MG63 (cell line): Measurements from ENCODE around the gene PUM1. TPM values are rescaled to one million over a fixed set of nuclear protein-coding genes. Genes with fewer than 3 reads are reported as not detected.
"Not testable (repeated sequence)": the region's sequence is repeated elsewhere in the genome, so short reads cannot be mapped to it uniquely, and the experiment has no call there.

Experiments used
- DNase-seq: peaks from one replicate; pipeline ENCODE4 v3.0.0-alpha.2; 2020
- H3K27me3 ChIP-seq: fragments of 250-450 bp; sonication (Bioruptor Pico); 2 replicates; pipeline ENCODE4 v1.5.1; 2020; ENCODE audit warnings: mild to moderate bottlenecking, moderate library complexity
- H3K36me3 ChIP-seq: fragments of 250-450 bp; sonication (Bioruptor Pico); 2 replicates; pipeline ENCODE4 v1.5.1; 2020; ENCODE audit warnings: mild to moderate bottlenecking, moderate library complexity
- H3K4me3 ChIP-seq: fragments of 250-450 bp; sonication (Bioruptor Pico); 2 replicates; pipeline ENCODE4 v1.5.1; 2020; ENCODE audit warnings: mild to moderate bottlenecking, moderate library complexity
- H3K9me3 ChIP-seq: fragments of 250-450 bp; sonication (Bioruptor Pico); 2 replicates; pipeline ENCODE4 v1.5.1; 2020; ENCODE audit warnings: mild to moderate bottlenecking, moderate library complexity
- total RNA-seq: library from RNA; depleted of rRNA; stranded (reverse); fragments of >200 nt; shearing (Covaris generic); gene quantifications from 2 replicates; pipeline ENCODE4 v1.2.3, GENCODE V29; 2014; ENCODE audit warnings: low replicate concordance; rRNA removed

Gene PUM1, protein sequence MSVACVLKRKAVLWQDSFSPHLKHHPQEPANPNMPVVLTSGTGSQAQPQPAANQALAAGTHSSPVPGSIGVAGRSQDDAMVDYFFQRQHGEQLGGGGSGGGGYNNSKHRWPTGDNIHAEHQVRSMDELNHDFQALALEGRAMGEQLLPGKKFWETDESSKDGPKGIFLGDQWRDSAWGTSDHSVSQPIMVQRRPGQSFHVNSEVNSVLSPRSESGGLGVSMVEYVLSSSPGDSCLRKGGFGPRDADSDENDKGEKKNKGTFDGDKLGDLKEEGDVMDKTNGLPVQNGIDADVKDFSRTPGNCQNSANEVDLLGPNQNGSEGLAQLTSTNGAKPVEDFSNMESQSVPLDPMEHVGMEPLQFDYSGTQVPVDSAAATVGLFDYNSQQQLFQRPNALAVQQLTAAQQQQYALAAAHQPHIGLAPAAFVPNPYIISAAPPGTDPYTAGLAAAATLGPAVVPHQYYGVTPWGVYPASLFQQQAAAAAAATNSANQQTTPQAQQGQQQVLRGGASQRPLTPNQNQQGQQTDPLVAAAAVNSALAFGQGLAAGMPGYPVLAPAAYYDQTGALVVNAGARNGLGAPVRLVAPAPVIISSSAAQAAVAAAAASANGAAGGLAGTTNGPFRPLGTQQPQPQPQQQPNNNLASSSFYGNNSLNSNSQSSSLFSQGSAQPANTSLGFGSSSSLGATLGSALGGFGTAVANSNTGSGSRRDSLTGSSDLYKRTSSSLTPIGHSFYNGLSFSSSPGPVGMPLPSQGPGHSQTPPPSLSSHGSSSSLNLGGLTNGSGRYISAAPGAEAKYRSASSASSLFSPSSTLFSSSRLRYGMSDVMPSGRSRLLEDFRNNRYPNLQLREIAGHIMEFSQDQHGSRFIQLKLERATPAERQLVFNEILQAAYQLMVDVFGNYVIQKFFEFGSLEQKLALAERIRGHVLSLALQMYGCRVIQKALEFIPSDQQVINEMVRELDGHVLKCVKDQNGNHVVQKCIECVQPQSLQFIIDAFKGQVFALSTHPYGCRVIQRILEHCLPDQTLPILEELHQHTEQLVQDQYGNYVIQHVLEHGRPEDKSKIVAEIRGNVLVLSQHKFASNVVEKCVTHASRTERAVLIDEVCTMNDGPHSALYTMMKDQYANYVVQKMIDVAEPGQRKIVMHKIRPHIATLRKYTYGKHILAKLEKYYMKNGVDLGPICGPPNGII
- 31.6 and 58.5 TPM in 2 replicates for total RNA-seq

DNA sequence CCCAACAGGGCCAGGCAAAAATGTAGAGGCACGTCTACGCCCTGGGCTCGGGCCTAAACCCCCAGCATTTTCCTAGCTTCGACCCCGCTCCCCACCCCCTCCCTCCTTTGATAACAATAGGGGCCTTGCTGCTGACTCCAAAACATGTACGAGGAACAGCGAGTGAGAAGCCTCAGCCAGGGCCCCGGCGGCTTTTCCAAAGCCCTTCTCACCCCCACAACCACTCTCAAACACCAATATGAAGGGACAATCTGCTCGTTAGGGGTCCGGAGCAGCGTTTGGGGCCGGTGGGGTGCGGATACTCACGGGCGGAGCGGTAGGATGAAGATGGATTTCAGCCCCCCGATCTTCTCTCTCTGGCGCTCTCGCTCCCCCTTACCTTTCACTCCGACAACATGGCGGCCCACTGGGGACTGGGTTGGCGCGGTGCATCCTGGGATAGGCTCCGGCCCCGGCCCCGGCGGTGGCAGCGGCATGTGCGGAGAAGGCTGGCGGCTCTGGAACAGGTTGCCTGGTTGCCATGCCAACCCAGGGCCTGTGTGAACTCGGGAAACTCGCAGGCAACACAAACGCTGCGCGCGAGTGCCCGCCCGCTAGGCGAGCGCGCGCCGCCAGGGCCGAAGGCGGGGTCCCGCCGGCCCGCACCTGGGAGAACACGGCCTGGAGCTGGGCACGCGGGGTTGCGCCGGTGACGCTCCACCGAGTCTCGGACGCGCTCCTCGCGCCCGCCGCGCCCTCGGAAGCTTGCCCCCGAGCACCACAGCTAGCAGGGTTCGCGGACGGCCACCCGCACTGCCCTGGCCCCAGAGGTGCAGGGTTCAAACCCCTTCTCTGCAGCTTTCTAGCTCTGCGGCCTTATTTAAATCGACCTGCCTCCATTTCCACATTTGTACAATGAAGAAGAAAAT lies at the start of gene PUM1:
Gene PUM1 (minus strand): TSS at position 408 of the 908 bp plus-strand sequence. CDS start 6,151 bp downstream, outside the sequence.
- Histone ChIP-seq H3K36me3 (peaks cover 19% of the 10 kb centered on the region), H3K9me3 (no peaks in the 10 kb centered on the region), H3K27me3 (no peaks in the 10 kb centered on the region), H3K4me3 (peak within 1 kb of the TSS; percentile 88)
- DNase-seq: peak; percentile 99

DNA sequence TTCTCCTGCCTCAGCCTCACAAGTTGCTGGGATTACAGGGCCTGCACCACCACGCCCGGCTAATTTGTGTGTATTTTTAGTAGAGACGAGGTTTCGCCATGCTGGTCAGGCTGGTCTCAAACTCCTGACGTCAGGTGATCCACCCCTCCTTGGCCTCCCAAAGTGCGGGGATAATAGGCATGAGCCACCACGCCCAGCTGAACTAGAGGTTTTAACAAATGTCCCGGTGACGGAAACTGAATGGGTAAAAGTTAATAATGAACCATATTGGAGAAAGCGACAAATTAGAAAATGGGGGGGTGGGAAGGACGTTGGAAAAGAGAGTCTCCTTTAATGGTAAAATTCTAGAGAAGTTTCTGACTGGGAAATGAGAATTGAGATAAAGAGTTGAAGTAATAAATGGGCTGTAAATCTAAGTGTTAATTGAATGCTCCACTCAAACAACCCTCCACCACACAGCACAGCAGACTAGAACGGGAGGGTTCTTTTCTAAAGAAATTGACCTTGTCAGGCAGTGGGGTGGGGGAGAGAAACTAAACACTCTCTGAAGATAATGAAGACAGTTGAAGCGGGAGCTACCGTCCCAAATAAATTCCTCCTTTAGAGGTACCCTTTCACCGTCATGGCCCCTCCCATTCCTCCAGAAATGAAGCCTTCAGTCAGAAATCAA lies 46.9 kb upstream of the PUM1 start:
- Histone ChIP-seq H3K4me3 (no peak overlapping the region), H3K9me3 (no peaks in the 10 kb centered on the region), H3K36me3 (no peaks in the 10 kb centered on the region), H3K27me3 (no peaks in the 10 kb centered on the region)
- no peak for DNase-seq

DNA sequence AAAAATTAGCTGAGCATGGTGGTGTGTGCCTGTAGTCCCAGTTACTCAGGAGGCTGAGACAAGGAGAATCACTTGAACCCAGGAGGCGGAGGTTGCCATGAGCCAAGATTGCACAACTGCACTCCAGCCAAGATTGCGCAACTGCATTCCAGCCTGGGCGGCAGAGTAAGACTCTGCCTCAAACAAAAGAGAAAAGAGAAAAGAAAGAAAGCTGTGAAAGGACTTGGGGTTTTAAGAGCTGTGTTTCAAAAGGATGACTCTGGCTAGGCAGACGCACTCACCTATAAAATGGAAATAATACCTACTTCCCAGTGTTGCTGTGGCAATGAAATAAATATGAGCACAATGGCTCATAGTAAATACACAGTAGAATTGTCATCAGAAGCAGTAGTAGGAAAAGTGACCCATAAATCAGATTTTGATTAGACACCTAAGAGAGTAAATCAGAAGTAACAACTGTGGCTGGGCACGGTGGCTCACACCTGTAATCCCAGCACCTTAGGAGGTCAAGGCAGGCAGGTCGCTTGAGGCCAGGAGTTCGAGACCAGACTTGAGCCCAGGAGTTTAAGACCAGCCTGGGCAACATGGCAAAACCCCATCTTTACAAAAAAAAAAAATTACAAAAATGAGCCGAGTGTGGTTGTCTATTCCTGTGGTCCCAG lies 45.9 kb upstream of the PUM1 start:
- DNase-seq: peak; percentile 26
- Histone ChIP-seq H3K36me3 (no peaks in the 10 kb centered on the region), H3K4me3 (no peak overlapping the region), H3K27me3 (no peaks in the 10 kb centered on the region), H3K9me3 (no peaks in the 10 kb centered on the region)

DNA sequence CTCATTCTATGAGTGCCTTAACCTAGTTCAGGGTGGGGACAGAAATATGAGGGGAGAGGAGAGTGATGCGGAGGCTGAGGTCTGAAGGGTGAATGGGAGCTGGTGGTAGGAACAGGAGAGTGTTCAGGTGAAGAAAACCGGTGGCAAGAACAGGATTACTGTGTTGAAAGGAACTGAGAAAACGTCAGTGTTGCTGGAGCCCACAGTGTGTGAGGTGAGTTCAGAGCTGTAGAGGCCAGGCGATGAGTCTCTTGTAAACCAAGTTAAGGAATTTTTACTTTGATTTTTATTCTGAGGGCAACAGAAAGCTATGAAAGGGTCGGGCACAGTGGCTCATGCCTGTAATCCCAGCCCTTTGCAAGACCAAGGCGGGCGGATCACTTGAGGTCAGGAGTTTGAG lies 45.3 kb upstream of the PUM1 start:
- Histone ChIP-seq H3K27me3 (no peaks in the 10 kb centered on the region), H3K36me3 (no peaks in the 10 kb centered on the region), H3K4me3 (no peak overlapping the region), H3K9me3 (no peaks in the 10 kb centered on the region)
- DNase-seq: no peak

DNA sequence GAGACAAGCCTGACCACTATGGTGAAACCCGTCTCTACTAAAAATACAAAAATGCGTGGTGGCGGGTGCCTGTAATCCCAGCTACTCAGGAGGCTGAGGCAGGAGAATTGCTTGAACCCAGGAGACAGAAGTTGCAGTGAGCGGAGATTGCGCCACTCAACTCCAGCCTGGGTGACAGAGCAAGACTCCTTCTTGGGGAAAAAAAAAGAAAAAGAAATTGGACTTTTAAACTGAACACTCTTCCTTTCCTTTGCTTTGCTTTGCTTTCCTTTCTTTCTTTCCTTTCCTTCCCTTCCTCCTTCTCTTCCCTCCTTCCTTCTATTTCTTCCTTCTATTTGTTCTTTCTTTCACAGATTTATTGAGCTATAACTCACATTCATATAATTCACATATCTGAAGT lies 43.3 kb upstream of the PUM1 start:
- no peaks in the 10 kb centered on the region for H3K27me3 ChIP-seq
- no peaks in the 10 kb centered on the region for H3K36me3 ChIP-seq
- DNase-seq: no peak
- no peaks in the 10 kb centered on the region for H3K9me3 ChIP-seq
- H3K4me3 ChIP-seq: no peak overlapping the region

DNA sequence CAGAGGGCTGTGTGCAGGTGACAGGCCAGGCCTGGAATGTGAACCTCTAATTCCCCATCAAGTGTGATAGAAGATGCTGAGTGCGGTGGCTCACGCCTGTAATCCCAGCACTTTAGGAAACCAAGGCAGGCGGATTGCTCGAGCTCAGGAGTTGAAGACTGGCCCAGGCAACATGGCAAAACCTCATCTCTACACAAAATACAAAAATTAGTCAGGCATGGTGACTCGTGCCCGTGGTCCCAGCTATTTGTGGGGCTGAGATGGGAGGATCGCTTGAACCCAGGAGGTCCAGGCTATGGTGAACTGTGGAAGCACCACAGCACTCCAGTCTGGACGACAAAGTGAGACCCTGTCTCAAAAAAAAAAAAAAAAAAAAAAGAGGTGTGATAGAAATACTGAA lies 40.1 kb upstream of the PUM1 start:
- H3K9me3 ChIP-seq: no peaks in the 10 kb centered on the region
- no peaks in the 10 kb centered on the region for H3K36me3 ChIP-seq
- DNase-seq: no peak
- no peaks in the 10 kb centered on the region for H3K27me3 ChIP-seq
- H3K4me3 ChIP-seq: no peak overlapping the region

DNA sequence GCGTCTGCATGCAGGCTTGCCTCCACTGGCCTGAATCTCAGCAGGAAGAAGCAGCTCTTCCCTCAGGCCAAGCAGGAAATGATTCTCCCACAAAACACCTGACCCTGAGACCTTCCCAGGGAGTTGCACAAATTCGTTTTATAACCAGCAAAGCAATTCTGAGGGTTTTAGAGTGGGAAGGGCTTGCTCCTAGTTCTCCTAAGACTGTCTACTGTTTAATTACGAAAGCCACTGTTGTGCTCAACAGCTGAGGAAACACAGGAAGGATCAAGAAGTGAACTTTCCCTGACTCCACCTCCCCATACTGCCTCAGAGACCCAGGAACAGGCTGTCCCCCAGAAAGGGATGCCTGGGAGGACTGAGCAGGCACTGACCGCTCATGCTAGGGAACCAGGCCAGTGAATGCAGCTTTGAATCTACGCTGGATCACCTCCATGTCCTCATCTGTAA lies 37.0 kb upstream of the PUM1 start:
- no peak for DNase-seq
- Histone ChIP-seq H3K36me3 (no peaks in the 10 kb centered on the region), H3K9me3 (no peaks in the 10 kb centered on the region), H3K27me3 (no peaks in the 10 kb centered on the region), H3K4me3 (no peak overlapping the region)

DNA sequence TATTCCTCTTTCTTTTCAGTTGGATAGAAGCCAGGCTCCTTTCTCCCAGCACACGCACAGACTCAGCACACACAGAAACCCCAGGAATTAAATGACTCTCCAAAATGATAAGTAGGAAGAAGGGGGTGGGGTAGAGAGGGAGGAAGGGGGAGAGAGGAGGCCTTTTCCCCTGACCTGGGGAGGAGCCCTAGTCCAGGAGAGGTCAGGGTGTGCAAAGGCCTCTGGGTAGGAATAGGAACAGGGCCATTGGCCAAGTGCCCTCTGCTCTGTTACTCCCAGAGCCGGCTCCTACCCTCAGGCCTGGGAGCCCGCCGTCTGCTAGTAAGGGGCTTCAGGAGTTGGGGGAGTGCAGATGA lies 35.6 kb upstream of the PUM1 start:
- no peak overlapping the region for H3K4me3 ChIP-seq
- DNase-seq: no peak
- no peaks in the 10 kb centered on the region for H3K27me3 ChIP-seq
- H3K36me3 ChIP-seq: no peaks in the 10 kb centered on the region
- no peaks in the 10 kb centered on the region for H3K9me3 ChIP-seq

DNA sequence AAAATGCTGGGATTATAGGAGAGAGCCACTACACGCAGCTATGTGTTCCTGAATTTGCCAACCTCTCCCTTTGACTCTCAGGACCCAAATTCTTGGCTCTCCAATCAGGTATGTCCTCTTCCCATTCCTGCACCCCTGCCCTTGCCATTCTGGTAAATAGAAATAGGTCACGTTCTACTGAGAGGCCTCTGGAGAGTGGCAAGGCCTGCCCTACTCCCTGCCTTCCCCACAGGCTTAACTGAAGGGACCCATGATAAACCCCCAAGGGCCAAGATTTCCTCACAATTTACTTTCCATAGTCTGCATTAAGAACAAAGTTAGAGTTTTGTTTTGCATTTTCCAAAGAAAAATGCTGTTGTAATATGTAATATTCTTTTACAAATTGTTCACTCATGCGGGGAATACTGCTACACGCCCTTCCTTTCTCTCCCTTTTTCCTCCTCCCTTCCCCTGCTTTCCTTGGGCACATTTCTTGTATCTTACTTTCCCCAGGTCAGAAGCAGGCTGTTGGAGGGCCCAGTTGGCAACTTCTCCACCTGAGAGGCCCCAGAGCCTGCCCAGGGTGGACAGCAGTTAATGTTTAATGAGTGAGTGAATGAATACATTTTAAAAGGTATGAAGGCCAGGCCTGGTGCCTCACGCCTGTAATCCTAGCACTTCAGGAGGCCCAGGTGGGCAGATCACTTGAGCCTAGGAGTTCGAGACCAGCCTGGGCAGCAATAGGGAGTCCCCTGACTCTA lies 33.9 kb upstream of the PUM1 start:
- DNase-seq: no peak
- Histone ChIP-seq H3K36me3 (no peaks in the 10 kb centered on the region), H3K27me3 (no peaks in the 10 kb centered on the region), H3K9me3 (no peaks in the 10 kb centered on the region), H3K4me3 (no peak overlapping the region)

DNA sequence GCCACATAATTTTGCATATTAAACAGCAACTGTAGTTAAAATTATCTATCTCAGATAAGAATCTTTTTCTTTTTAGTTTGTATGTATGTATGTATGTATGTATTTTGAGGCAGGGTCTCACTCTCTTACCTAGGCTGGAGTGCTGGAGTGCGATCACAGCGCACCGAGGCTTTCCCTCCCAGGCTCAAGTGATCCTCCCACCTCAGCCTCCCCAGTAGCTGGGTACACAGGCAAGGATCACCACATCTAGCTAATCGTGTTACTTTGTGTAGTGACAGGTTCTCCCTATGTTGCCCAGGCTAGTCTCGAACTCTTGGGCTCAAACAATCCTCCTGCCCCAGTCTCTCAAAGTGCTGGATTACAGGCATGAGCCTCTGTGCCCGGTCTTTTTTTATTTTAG lies 30.5 kb upstream of the PUM1 start:
- Histone ChIP-seq H3K36me3 (no peaks in the 10 kb centered on the region), H3K27me3 (no peaks in the 10 kb centered on the region), H3K4me3 (no peak overlapping the region), H3K9me3 (no peaks in the 10 kb centered on the region)
- no peak for DNase-seq

DNA sequence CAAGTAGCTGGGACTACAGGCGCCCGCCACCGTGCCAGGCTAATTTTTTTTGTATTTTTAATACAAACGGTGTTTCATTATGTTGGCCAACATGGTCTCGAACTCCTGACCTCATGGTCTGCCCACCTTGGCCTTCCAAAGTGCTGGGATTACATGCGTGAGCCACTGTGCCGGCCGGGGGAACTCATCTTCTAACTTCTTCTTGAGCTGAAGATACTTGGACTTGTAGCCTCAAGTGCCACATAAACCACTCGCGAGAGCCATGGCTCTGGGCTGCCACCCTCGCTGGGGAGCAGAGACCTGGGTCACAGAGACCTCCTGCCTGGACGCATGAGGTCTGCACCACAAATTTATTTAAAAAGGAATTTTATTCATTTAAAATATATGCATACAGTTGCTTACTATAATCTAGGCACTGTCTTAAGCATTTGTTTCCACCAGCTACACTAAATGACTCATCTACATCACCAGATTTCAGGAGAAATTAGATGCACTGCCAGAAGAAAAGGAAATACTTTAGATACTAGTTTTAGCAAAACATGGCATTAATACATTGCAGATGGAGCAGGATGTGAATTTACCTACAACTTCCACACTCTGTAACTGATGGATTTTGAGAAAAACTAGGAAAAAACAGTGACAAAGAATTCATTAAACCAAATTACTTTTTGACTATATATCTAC lies 29.9 kb upstream of the PUM1 start:
- no peak for DNase-seq
- Histone ChIP-seq H3K36me3 (no peaks in the 10 kb centered on the region), H3K9me3 (no peaks in the 10 kb centered on the region), H3K4me3 (no peak overlapping the region), H3K27me3 (no peaks in the 10 kb centered on the region)

DNA sequence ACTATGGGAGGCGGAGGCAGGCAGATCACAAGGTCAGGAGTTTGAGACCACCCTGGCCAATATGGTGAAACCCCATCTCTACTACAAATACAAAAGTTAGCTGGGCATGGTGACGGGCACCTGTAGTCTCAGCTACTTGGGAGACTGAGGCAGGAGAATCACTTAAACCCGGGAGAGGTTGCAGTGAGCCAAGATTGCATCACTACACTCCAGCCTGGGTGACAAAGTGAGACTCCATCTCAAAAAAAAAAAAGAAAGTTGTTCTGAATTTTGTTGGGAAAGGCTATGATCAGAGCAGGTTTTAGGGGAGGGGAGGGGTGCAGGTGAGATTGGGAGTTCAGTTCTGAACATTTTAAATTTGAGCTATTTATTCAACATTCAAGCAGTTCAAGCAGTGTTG lies 22.6 kb upstream of the PUM1 start:
- H3K9me3 ChIP-seq, H3K36me3 ChIP-seq, H3K4me3 ChIP-seq, DNase-seq, H3K27me3 ChIP-seq: not testable (repeated sequence)

DNA sequence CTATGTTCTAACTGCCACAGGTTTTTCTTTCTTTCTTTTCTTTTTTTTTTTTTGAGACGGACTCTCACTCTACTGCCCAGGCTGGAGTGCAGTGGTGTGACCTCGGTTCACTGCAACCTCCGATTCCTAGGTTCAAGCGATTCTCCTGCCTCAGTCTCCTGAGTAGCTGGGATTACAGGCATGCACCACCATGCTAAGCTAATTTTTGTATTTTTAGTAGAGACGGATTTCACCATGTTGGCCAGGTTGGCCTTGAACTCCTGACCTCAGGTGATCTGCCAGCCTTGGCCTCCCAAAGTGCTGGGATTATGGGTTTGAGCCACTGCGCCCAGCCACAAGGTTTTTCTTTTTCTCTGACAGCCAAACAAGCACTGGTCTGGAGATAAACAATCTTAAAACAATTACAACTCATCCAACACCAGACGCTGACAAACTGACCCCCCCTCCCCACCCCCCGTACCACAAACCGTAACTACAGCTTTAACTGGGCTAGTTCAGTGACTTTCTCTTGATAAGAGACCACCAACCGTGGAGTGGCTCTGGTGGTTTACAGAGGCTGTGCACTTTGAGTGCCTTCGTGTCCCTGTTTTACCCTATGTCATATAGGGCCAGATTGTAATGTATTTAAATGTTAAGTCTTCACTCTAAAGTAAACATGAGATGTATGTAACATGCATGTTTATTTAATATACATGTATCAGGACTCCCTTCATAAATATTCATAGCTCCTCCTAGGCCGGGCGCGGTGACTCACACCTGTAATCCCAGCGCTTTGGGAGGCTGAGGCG lies 19.5 kb upstream of the PUM1 start:
- no peaks in the 10 kb centered on the region for H3K27me3 ChIP-seq
- DNase-seq: no peak
- no peaks in the 10 kb centered on the region for H3K9me3 ChIP-seq
- H3K4me3 ChIP-seq: no peak overlapping the region
- no peaks in the 10 kb centered on the region for H3K36me3 ChIP-seq

DNA sequence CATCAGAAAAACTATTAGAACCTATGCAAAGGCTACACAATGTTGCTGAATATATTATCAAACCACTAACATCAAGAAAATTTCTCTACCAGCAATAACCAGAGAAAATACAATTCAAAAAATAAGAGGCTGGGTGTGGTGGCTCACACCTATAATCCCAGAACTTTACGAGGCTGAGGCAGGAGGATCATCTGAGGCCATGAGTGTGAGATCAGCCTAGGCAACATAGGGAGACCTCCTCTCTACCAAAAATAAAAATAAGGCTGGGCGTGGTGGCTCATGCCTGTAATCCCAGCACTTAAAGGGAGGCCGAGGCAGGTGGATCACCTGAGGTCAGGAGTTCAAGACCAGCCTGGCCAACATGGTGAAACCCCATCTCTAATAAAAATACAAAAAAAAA lies 16.9 kb upstream of the PUM1 start:
- no peaks in the 10 kb centered on the region for H3K9me3 ChIP-seq
- no peak overlapping the region for H3K4me3 ChIP-seq
- no peak for DNase-seq

More for the DNA sequence above, 16.9 kb upstream of the PUM1 start:
- H3K27me3 ChIP-seq: no peaks in the 10 kb centered on the region
- H3K36me3 ChIP-seq: no peaks in the 10 kb centered on the region
